ENCODE results near the gene C10orf67. TPM values are rescaled to one million over a fixed set of nuclear protein-coding genes. Genes with fewer than 3 reads are reported as not detected.
"Not testable (repeated sequence)": the region's sequence is repeated elsewhere in the genome, so short reads cannot be mapped to it uniquely, and the experiment has no call there.

C10orf67 gene
- total RNA-seq, 1 donor from 2014 or later: not detected

DNA sequence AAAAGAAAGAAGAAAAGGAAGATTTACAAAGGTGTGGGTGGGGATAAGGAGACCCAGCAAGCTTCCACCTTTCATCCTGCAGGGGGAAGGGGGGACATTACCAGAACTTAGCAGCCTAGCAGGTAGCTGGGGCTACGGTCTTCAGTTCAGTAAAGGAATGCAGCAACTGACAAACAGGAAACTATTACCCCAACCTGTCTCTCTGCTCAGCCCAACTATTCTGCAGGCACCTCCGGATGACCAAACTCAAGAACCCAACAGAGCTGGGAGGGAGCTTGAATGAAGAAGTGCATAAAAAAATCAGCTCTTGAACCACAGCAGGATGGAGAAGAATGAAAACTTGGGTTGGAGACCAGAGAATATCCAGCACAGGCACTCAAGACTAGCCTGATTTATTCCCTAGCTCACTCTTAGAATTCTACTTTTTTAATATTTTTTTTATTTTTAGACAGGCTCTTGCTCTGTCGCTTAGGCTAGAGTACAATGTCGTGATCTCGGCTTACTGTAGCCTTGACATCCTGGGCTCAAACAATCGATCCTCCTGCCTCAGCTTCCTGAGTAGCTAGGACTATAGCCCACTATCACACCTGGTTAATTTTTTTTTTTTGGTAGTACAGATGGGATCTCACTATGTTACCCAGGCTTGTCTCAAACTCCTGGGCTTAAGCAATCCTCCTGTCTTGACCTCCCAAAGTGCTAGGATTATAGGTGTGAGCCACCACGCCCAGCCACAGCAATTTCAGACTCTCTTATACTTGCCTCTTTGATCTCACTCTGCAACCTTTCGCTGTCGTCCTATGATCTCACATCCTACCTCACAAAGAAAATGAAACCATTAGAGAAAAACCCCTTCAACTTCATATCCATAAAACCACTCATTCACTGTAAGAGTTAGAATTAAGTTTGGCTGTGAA lies 18.5 kb upstream of the C10orf67 start:
- DNase-seq (ENCODE audit: low read depth, low spot score): no peak

DNA sequence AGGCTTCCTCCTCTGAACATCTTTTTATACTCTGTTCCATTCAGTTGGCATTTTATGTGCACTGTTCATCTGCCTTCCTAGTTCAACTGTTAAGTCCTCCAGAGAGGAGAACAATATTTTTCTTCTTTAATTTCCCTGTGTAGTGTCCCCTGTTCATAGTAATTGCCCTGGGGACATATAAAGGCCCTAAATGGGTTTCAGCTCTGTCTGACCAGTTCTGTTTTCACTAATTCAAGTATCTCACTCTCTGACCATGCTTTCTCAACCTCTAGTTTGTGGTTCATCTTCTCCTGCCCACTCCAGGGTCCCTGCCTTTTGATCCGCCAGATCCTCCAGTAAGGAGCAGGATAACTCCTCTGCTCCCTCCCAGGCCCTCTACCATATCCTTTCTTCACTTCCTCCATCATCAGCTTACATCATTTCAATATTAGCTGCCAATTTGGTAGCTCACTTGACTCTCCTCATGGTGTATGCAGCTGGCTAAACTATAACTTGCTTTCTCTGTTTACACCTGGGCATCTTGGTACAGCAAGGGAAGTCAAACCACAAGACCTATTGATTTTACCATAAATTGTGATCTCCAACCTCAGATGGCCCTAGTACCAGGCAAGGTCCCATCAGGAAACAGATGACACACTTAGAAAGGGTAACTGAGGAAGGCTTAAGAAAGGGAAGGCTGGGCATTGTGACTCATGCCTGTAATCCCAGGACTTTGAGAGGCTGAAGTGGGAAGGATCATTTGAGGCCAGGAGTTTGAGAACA lies 17.7 kb upstream of the C10orf67 start:
- DNase-seq (ENCODE audit: low read depth, low spot score): no peak

- DNase-seq (ENCODE audit: low read depth, low spot score): no peak
Measured at GRCh38 chr10:23361665-23362064, 17.1 kb upstream of the C10orf67 start.

DNA sequence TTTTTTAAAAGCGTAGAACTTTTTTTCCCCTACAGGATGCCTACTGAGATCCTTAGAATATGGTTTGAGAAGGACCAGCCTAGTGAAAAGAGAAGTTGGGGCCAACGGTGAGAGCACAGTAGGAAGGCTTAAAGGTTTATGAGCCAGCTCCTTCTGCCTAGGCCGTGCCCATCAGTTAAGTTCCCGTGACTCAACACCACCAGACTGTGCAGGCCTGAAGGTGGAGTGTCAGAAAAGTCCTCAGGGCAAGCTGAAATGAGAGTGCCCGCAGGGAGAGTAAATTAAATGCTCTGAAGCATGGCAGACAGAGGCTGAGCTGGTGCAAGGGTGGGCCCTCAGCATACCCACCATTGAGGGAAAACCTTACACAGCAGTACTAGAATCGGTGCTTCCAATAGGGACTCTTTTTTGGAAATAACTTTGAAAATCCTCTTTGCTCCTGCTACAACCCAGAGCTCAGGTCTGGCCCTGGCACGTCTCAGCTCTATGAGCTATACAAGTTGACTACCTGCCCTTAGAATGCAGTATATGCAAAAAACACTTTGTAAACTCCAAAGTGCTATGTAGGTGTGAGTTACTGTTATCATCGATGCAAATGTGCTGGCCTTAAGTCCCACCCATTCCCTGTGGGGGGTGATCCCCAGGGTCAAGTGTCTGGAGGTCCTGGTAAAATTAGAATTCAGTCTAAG lies 15.2 kb upstream of the C10orf67 start:
- no peak for DNase-seq (ENCODE audit: low read depth, low spot score)

- DNase-seq (ENCODE audit: low read depth, low spot score): no peak
Measured at GRCh38 chr10:23358357-23358756, 13.8 kb upstream of the C10orf67 start.

DNA sequence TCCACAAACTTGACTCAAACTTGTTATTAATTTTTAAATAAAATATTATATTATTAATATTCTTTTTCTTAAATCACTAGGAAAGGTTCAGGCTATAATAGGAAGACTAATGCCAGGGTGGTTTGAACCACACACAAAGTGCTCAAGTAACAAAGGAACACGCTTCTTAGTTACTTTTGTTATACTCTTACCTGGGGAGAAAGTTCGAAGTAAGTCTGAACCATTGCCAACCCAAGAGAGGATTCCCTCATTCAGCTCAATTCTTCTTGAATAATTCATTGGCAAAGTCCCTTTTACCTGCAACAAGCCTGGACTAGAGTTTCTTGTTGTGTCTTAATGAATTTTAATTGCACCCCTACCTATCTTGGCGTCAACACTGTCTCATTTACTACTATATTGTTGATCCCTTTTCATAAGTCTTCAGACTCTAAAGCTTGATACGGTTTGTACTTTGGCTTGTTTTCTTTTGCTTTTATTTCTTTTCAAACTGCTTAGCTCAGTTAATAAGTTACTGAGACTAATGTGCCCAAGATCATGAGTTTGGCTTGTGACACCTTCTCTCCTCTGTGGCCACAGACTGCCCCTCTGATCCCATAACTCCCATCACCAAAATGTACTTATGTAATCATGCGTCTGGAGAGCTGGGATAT lies 10.2 kb upstream of the C10orf67 start:
- no peak for DNase-seq (ENCODE audit: low read depth, low spot score)

DNA sequence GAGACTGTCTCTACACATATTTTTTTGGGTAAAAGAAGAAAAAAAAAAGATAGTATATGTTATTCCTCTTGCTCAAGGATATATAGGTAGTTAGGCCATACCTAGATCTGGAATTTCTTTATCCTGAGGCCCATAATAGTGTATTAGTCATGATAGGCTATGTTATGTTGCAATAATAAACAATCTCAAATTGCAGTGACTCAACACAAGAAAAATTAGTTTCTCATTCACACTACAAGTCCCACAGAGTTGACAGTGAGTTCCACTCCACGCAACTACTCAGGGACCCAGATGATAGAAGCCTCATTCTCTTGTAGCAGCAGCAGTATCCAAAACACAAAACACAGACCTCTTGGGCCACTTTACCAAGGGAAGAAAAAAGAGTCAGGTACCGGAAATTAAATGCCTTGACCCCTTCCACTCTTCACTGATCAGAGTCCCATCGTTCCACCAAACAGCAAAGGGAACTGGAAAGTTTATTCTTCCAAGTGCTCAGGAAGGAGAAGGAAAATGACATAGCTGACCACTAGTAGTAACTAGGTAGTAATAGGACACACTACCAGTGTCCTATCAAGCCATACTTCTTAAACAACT lies 7.4 kb upstream of the C10orf67 start:
- no peak for DNase-seq (ENCODE audit: low read depth, low spot score)

- not testable (repeated sequence) for DNase-seq (ENCODE audit: low read depth, low spot score)
Measured at GRCh38 chr10:23350706-23351105, 6.1 kb upstream of the C10orf67 start.

DNA sequence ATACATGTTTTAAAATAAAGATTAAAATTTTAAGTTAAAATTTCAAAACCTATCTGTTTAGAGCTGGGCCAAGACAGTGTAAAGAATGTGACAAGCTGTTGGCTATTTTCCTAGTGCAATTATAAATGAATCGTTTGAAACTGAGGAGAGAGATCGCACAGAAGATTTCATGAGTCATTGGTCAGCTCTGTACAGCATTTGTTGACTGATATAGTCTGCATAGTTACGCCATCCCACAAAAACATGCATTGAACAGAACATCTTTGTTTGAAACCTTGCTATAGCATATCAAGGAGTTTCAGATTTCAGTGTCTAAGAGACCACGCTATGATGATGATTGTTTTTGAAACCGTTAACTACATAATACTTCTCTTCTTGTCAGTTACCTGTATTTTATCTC lies 1.3 kb upstream of the C10orf67 start:
- no peak for DNase-seq (ENCODE audit: low read depth, low spot score)

DNA sequence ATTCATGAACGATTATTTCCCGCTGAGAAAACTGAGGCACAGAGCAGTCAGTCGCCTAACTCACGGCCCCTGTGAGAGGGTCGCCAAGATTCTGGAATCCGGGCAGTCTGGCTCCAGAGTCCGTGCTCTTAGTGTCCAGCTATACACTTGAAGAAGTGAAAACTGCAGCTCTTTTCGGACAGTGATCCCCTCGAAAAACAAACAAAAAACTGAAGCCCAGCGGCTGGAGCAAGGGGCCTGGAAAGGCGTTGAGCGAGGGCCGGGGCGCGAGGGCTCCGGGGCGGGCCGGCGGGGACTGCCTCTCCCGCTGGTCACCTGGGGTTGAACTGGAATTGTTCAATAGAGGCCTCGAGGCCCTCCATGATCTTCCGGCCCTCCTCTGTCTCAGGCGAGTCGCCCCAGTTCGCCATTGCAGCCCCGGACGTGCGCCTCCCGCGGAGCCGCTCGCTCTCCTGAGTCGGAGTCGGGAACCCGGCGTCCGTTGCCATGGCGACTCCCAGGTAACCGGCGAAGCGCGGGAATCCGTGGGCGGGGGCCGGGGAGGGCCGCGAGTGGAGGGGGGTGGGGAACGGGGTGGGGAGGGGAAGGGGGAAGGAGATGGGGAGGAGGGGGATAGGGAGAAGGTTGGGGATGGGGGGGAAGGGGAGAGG lies 881 bp downstream of the C10orf67 start:
- DNase-seq (ENCODE audit: low read depth, low spot score): no peak

GRCh38 chr10:23342213-23342884 lies 2.2 kb downstream of the C10orf67 start:
- no peak for DNase-seq (ENCODE audit: low read depth, low spot score)

DNA sequence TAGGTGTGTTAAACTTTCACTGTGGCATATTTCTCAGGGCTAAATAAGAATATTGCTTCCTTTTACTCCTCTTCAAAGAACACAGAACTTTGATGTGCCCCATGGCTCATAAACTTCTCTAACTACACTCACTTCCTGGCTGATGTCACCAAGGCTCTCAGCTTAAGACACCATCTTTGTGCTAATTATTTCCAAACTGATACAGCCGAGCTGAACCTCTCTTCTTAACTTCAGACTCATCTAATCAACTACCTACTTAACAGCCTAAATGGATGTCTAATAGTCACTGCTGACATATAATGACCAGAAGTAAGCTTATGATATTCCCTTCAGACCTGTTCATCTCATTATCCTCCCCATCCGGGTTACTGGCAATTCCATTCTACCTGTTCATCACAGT lies 3.6 kb downstream of the C10orf67 start:
- DNase-seq (ENCODE audit: low read depth, low spot score): no peak

- no peak for DNase-seq (ENCODE audit: low read depth, low spot score)
Measured at GRCh38 chr10:23340354-23340753, 4.2 kb downstream of the C10orf67 start.

DNA sequence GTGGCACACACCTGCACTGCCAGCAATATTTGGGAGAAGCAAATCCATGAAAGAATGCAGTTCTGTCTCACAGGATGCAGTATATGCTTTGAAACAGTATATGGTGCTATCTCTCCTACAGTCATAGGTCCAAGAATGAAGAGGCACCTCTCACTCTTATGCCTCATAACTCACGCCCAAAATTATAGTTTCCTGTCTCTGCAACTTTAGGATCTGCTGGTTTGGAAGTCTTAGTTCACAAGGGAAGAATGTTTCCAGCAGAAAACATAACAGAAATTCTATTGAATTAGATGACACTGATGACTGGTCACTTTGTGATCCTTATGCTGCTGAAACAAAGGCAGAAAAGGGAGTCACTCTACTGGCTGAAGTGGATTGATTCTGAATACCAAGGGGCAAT lies 5.7 kb downstream of the C10orf67 start:
- no peak for DNase-seq (ENCODE audit: low read depth, low spot score)

- DNase-seq (ENCODE audit: low read depth, low spot score): no peak
Measured at GRCh38 chr10:23338155-23338828, 6.3 kb downstream of the C10orf67 start.

- DNase-seq (ENCODE audit: low read depth, low spot score): no peak
Measured at GRCh38 chr10:23337616-23338015, 7.0 kb downstream of the C10orf67 start.

GRCh38 chr10:23331567-23332301 lies 12.9 kb downstream of the C10orf67 start:
- DNase-seq (ENCODE audit: low read depth, low spot score): no peak

GRCh38 chr10:23330948-23331347 lies 13.6 kb downstream of the C10orf67 start:
- DNase-seq (ENCODE audit: low read depth, low spot score): no peak
